GOT3 (cell line): ENCODE measurements around the gene IRS2.

Experiments
- DNase-seq: peaks from one replicate; lab custom pipeline; 2025; ENCODE audit warnings: mixed read lengths; lab: John Stamatoyannopoulos, UW

Gene IRS2

GRCh38 chr13:109703250-109703649 lies 83.1 kb downstream of the IRS2 start:
- no peak for DNase-seq
